Stromal cell of bone marrow (primary cell): Measurements from ENCODE around the gene UBALD2.

ENCODE experiments used
- DNase-seq: peaks from one replicate; pipeline ENCODE4 v3.0.0-alpha.2; 2012; ENCODE audit warnings: low read depth

The UBALD2 gene

DNA sequence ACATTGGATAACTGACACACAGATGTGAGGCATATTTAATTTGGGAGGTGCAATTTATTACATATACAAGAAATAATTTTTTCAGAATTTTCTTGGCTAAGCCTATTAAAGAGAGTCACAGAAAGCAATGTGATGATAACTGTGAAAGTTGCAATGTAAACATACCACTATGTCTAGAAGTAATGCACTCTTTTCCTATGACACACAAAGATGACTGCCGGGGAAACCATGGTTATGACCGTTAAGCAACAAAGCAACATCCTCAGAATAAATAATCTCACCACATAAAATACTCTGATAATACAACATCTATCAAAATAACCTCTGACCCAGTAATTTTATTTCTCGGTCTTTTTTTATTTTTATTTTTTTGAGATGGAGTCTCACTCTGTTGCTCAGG, 53.4 kb downstream of the UBALD2 start:
- DNase-seq = no peak
